Activated CD4-positive, alpha-beta T cell treated with anti-CD3 and anti-CD28 coated beads for 48 hours (primary cell): ENCODE data around the gene PGRMC2.

Experiments
- DNase-seq: peaks from one replicate; pipeline ENCODE4 v3.0.0-alpha.2; 2020

Gene PGRMC2

GRCh38 chr4:128287141-128287870 is at the start of gene PGRMC2:
PGRMC2 (minus strand) TSS chr4:128287813; CDS start chr4:128287790, 23 bp downstream.
- DNase-seq = no peak

GRCh38 chr4:128335541-128335940 is 47.9 kb upstream of the PGRMC2 start:
- DNase-seq = no peak

- DNase-seq = no peak
Measured at GRCh38 chr4:128334256-128334655, 46.6 kb upstream of the PGRMC2 start.

GRCh38 chr4:128333309-128334018 is 45.9 kb upstream of the PGRMC2 start:
- no peak for DNase-seq

GRCh38 chr4:128332081-128332480 is 44.5 kb upstream of the PGRMC2 start:
- no peak for DNase-seq

- no peak for DNase-seq
Measured at GRCh38 chr4:128329638-128330037, 42.0 kb upstream of the PGRMC2 start.

GRCh38 chr4:128328106-128328505 is 40.5 kb upstream of the PGRMC2 start:
- no peak for DNase-seq

- DNase-seq = no peak
Measured at GRCh38 chr4:128323401-128323800, 35.8 kb upstream of the PGRMC2 start.

GRCh38 chr4:128322986-128323385 is 35.4 kb upstream of the PGRMC2 start:
- DNase-seq = no peak

GRCh38 chr4:128322311-128322710 is 34.7 kb upstream of the PGRMC2 start:
- no peak for DNase-seq

- no peak for DNase-seq
Measured at GRCh38 chr4:128320656-128321055, 33.0 kb upstream of the PGRMC2 start.

- DNase-seq = no peak
Measured at GRCh38 chr4:128315756-128316520, 28.3 kb upstream of the PGRMC2 start.

- DNase-seq = no peak
Measured at GRCh38 chr4:128311659-128312403, 24.2 kb upstream of the PGRMC2 start.

- no peak for DNase-seq
Measured at GRCh38 chr4:128310266-128310697, 22.7 kb upstream of the PGRMC2 start.

- no peak for DNase-seq
Measured at GRCh38 chr4:128309585-128309984, 22.0 kb upstream of the PGRMC2 start.

GRCh38 chr4:128308986-128309385 is 21.4 kb upstream of the PGRMC2 start:
- DNase-seq = no peak

GRCh38 chr4:128307123-128307571 is 19.5 kb upstream of the PGRMC2 start:
- no peak for DNase-seq

- no peak for DNase-seq
Measured at GRCh38 chr4:128305942-128306341, 18.3 kb upstream of the PGRMC2 start.

- no peak for DNase-seq
Measured at GRCh38 chr4:128303986-128304385, 16.4 kb upstream of the PGRMC2 start.

- DNase-seq = no peak
Measured at GRCh38 chr4:128303405-128303785, 15.8 kb upstream of the PGRMC2 start.

GRCh38 chr4:128301979-128302378 is 14.4 kb upstream of the PGRMC2 start:
- no peak for DNase-seq

- no peak for DNase-seq
Measured at GRCh38 chr4:128299848-128300247, 12.2 kb upstream of the PGRMC2 start.

GRCh38 chr4:128298852-128299251 is 11.2 kb upstream of the PGRMC2 start:
- no peak for DNase-seq
